HG03159 (cell line): Measurements from ENCODE around the gene CRELD1.

Source experiments
- ATAC-seq: cut with Tn5 transposase; IDR thresholded peaks from one replicate; pipeline ENCODE4 v1.9.1; 2021; ENCODE audit warnings: mild to moderate bottlenecking, moderate library complexity; ENCODE audit not compliant: unreplicated experiment

The CRELD1 gene

GRCh38 chr3:9903904-9904303, 29.7 kb upstream of the CRELD1 start:
- ATAC-seq, result no peak

GRCh38 chr3:9906480-9906879, 27.2 kb upstream of the CRELD1 start:
- no peak for ATAC-seq

DNA sequence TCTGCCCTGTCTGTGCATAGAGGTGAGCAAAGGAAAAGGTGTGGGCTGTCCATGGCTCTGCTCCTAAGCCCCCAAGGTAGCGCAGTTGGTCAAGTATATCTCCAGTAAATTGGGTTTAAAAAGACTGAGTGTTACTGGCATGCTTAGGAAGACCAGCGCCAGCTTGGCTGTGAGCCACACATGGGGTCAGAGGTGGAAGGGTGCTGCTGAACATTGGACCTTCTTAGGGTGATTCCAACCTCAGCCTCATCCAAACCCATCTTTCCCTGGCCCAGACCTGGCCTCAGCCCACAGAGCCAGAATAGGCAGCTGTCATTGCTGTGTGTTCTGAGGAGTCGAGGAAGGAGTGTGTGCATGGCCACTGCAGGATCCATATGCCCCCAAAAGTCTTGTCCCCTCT, 25.3 kb upstream of the CRELD1 start:
- no peak for ATAC-seq

DNA sequence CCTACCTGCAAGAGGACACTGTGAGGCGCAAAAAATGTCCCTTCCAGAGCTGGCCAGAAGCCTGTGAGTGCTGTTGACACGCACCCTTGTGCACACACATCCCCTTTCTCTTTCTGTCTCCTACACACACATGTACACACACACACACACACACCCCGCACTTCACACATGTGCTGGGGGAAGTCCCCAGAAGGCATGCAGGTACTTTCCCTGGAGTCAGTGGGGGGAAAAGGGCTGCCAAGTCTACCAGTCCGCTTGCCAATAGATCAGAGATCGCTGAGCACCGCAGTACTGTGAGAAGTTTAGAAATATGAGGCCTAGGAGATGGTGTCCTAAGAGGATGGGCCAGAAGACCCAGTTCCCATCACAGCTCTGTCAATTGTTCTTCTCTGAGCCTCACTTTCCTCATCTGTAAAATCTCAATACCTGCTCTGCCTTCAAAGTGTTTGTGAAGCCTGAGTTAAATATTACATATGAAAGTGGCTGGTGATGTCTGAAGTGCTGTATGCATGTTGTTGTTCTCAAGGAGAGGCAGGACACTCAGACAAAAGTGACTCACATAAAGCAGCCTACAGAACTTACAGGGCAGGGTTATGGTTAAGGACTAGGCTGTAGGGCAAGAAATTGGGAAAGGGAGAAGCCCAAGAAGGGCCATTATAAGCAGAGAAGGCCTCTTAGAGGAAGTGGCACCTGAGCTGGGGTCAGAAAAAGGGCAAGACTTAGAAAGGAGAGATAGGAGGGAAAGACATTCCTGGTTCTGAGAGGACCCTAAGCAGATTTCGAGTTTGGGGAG, 24.2 kb upstream of the CRELD1 start:
- no peak for ATAC-seq

- no peak for ATAC-seq
Measured at GRCh38 chr3:9911863-9912262, 21.8 kb upstream of the CRELD1 start.

- no peak for ATAC-seq
Measured at GRCh38 chr3:9912294-9912935, 21.2 kb upstream of the CRELD1 start.

- ATAC-seq, result no peak
Measured at GRCh38 chr3:9913601-9914000, 20.0 kb upstream of the CRELD1 start.

DNA sequence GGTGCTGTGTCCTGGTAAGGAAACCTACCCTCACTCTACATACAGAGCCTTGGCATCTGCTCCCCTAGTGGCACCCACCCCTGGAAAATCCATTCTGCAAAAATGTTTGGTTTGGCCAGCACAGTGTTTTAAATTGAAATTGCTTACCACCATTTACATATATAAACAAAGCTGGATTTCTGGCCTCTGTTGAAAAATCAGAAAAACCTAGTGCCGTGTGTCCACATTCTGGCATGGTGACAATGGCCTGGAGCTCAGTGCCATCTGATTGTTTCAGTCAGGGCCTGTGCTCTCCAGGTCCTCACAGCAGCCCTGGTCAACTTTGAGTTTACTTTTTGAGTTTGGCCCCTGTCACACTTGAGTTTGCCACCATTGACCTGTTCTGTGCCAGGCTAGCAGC, 19.6 kb upstream of the CRELD1 start:
- ATAC-seq, result no peak

- no peak for ATAC-seq
Measured at GRCh38 chr3:9914559-9915253, 18.9 kb upstream of the CRELD1 start.

DNA sequence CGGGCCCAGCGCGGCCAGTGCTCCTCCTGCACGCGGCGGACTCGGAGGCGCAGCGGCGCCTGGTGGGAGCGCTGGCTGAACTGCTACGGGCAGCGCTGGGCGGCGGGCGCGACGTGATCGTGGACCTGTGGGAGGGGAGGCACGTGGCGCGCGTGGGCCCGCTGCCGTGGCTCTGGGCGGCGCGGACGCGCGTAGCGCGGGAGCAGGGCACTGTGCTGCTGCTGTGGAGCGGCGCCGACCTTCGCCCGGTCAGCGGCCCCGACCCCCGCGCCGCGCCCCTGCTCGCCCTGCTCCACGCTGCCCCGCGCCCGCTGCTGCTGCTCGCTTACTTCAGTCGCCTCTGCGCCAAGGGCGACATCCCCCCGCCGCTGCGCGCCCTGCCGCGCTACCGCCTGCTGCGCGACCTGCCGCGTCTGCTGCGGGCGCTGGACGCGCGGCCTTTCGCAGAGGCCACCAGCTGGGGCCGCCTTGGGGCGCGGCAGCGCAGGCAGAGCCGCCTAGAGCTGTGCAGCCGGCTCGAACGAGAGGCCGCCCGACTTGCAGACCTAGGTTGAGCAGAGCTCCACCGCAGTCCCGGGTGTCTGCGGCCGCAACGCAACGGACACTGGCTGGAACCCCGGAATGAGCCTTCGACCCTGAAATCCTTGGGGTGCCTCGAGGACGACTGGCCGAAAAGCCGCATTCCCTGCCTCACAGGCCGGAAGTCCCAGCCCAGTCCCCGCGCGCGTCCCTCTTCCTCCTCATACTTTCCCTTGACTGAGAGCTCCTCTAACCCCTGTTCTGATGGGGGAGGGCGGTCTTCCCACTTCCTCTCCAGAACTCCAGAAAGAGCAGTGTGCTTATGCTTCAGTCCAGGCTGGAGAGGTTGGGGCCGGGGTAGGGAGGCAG, 18.1 kb upstream of the CRELD1 start:
- no peak for ATAC-seq

GRCh38 chr3:9916346-9916733, 17.3 kb upstream of the CRELD1 start:
- ATAC-seq, result no peak

DNA sequence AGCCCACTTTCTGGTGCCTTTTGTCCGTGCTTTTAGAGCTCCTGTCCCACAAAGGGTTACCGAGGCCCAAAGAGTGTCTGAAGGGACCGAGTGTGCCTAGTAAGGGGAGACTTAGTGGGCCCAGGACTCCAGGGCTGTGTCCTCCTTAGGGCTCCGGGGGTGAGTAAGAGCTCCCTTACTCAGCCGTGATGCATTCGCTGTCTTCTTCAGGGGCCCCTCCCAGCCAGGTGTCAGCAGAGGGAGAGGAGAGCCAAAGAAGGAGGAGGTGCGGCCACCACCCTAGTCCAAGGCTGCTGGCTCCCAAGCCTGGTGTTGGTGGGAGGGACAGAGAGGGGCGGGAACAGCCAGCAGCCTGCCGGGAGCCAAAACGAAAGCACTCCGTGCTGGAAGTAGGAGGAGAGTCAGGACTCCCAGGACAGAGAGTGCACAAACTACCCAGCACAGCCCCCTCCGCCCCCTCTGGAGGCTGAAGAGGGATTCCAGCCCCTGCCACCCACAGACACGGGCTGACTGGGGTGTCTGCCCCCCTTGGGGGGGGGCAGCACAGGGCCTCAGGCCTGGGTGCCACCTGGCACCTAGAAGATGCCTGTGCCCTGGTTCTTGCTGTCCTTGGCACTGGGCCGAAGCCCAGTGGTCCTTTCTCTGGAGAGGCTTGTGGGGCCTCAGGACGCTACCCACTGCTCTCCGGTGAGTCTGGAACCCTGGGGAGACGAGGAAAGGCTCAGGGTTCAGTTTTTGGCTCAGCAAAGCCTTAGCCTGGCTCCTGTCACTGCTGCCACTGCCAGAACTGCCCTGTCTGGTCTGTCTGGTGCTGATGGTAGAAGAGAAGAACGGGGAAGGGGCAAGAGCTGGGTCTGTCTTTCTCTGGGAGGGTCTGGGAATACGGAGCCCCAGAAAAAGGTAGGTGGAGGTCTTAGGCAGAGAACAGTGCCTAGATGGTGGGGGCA, 16.6 kb upstream of the CRELD1 start, which contains the start of gene IL17RC:
Gene IL17RC (plus strand): TSS at position 365 of the 947 bp plus-strand sequence. CDS start 218 bp downstream, at position 583.
- ATAC-seq, result no peak

- ATAC-seq, result no peak
Measured at GRCh38 chr3:9917820-9918219, 15.8 kb upstream of the CRELD1 start.

- ATAC-seq, result no peak
Measured at GRCh38 chr3:9918261-9919038, 15.2 kb upstream of the CRELD1 start.

DNA sequence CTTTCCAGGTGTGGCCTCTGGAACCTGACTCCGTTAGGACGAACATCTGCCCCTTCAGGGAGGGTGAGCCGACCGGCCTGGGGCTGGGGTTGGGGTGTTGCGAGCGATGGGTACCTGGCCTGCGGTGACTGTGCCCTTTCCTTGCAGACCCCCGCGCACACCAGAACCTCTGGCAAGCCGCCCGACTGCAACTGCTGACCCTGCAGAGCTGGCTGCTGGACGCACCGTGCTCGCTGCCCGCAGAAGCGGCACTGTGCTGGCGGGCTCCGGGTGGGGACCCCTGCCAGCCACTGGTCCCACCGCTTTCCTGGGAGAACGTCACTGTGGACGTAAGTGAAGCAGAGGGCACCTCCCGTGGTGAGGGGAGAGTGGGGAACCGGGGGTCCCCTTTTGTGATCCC, 5.5 kb upstream of the CRELD1 start:
- no peak for ATAC-seq

DNA sequence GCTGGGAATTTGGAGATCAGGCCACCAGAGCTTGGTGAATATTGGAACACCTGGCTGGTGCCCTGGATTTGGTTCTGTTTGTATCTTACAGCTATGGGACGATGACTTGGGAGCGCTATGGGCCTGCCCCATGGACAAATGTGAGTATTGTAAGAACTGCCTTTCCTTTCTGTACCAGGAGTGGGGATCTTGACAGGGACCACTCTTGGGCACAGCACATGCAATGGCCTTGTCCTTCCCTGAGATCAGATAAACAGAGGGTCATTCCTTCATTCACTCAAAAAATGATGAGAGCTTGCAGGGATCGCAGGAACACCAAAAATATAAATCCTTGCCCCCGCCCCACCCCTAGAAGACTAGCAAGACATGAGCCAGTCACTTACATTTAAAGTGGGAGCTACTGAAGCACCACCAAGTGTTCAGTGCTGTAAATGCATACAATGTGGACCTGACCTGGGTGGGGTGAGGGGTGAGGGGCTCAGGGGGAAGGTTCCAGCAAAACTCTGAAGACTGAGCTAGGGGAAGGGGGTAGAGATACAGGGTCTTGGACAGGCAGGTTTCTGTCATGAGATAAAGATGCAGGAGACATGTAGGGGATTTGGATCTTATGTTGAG, 2.7 kb upstream of the CRELD1 start:
- ATAC-seq, result no peak

- no peak for ATAC-seq
Measured at GRCh38 chr3:9932535-9932842, 1.1 kb upstream of the CRELD1 start.

DNA sequence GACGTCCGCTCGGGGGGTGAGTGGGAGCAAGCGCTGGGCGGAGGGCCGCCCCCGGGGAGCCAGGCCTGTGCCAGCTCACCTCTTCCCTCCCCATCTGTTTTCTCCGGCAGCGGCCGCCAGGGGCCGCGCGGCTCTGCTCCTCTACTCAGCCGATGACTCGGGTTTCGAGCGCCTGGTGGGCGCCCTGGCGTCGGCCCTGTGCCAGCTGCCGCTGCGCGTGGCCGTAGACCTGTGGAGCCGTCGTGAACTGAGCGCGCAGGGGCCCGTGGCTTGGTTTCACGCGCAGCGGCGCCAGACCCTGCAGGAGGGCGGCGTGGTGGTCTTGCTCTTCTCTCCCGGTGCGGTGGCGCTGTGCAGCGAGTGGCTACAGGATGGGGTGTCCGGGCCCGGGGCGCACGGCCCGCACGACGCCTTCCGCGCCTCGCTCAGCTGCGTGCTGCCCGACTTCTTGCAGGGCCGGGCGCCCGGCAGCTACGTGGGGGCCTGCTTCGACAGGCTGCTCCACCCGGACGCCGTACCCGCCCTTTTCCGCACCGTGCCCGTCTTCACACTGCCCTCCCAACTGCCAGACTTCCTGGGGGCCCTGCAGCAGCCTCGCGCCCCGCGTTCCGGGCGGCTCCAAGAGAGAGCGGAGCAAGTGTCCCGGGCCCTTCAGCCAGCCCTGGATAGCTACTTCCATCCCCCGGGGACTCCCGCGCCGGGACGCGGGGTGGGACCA, 632 bp upstream of the CRELD1 start:
- peak; percentile 74 for ATAC-seq
